ENCODE results near the gene TMEM150B.
A peak's percentile ranks its signal among the peaks of the same experiment; 100 is the strongest.

The TMEM150B gene

GRCh38 chr19:55305491-55305890 is 19.6 kb downstream of the TMEM150B start:
- DNase-seq (ENCODE audit: low read depth): no peak

- DNase-seq (ENCODE audit: low read depth): no peak
Measured at GRCh38 chr19:55304980-55305379, 20.2 kb downstream of the TMEM150B start.

- DNase-seq (ENCODE audit: low read depth): no peak
Measured at GRCh38 chr19:55304279-55304978, 20.7 kb downstream of the TMEM150B start.

GRCh38 chr19:55303477-55303876 is 21.7 kb downstream of the TMEM150B start:
- no peak for DNase-seq (ENCODE audit: low read depth)

GRCh38 chr19:55302318-55302703 is 22.8 kb downstream of the TMEM150B start:
- DNase-seq (ENCODE audit: low read depth): no peak

- DNase-seq (ENCODE audit: low read depth): peak; percentile 95
Measured at GRCh38 chr19:55301459-55302317, 23.5 kb downstream of the TMEM150B start.

GRCh38 chr19:55300886-55301458 is 24.2 kb downstream of the TMEM150B start:
- DNase-seq (ENCODE audit: low read depth): no peak

- DNase-seq (ENCODE audit: low read depth): no peak
Measured at GRCh38 chr19:55299991-55300390, 25.1 kb downstream of the TMEM150B start.

GRCh38 chr19:55297267-55297666 is 27.9 kb downstream of the TMEM150B start:
- DNase-seq (ENCODE audit: low read depth): no peak

- DNase-seq (ENCODE audit: low read depth): no peak
Measured at GRCh38 chr19:55289117-55289796, 35.9 kb downstream of the TMEM150B start.

GRCh38 chr19:55287361-55288079 is 37.6 kb downstream of the TMEM150B start:
- DNase-seq (ENCODE audit: low read depth): no peak

GRCh38 chr19:55285229-55285890 is 39.8 kb downstream of the TMEM150B start:
- DNase-seq (ENCODE audit: low read depth): no peak

GRCh38 chr19:55284405-55285058 is 40.6 kb downstream of the TMEM150B start:
- DNase-seq (ENCODE audit: low read depth): no peak

- DNase-seq (ENCODE audit: low read depth): peak; percentile 15
Measured at GRCh38 chr19:55283548-55284377, 41.4 kb downstream of the TMEM150B start, which contains the start of gene BRSK1. Gene BRSK1, plus strand, starts transcription at chr19:55283997. Its CDS starts 446 bp downstream, at chr19:55284443.

- peak; percentile 84 for DNase-seq (ENCODE audit: low read depth)
Measured at GRCh38 chr19:55279770-55280643, 45.1 kb downstream of the TMEM150B start, which contains the start of gene HSPBP1. Gene HSPBP1, minus strand, starts transcription at chr19:55280110. Its CDS starts 502 bp downstream, at chr19:55279608.

- no peak for DNase-seq (ENCODE audit: low read depth)
Measured at GRCh38 chr19:55279340-55279739, 45.8 kb downstream of the TMEM150B start.

- DNase-seq (ENCODE audit: low read depth): no peak
Measured at GRCh38 chr19:55278391-55279135, 46.6 kb downstream of the TMEM150B start.

GRCh38 chr19:55277494-55277893 is 47.6 kb downstream of the TMEM150B start:
- no peak for DNase-seq (ENCODE audit: low read depth)
